Stimulated activated CD4-positive, alpha-beta T cell treated with anti-CD3 and anti-CD28 coated beads, TNF-alpha, amount 100 ng/mL, for 1 hour (primary cell): ENCODE data around the gene AIDA.
"Not testable (repeated sequence)": the region's sequence is repeated elsewhere in the genome, so short reads cannot be mapped to it uniquely, and the experiment has no call there.

Experiments
- DNase-seq, 3 donors: peaks; one replicate each; pipeline ENCODE4 v3.0.0-alpha.2; 2020; ENCODE audit warnings: low read depth in 3 of 3, low spot score in 1 of 3

The AIDA gene

GRCh38 chr1:222713091-222713961 lies 1.0 kb upstream of the AIDA start:
- DNase-seq = peak; percentile 71 to 80 (median 77)

GRCh38 chr1:222711319-222712252 lies 705 bp downstream of the AIDA start:
- DNase-seq = peak in 2 of 3 donors; percentile 22 to 40

- DNase-seq = no peak
Observed at GRCh38 chr1:222709700-222710153, 2.6 kb downstream of the AIDA start.

GRCh38 chr1:222706815-222707214 lies 5.5 kb downstream of the AIDA start:
- no peak for DNase-seq

- no peak for DNase-seq
Observed at GRCh38 chr1:222704260-222704659, 8.0 kb downstream of the AIDA start.

GRCh38 chr1:222702210-222702609 lies 10.1 kb downstream of the AIDA start:
- DNase-seq = no peak

GRCh38 chr1:222697826-222698225 lies 14.5 kb downstream of the AIDA start:
- no peak for DNase-seq

GRCh38 chr1:222697203-222697602 lies 15.1 kb downstream of the AIDA start:
- DNase-seq = no peak

GRCh38 chr1:222696741-222697140 lies 15.6 kb downstream of the AIDA start:
- DNase-seq = no peak

- no peak for DNase-seq
Observed at GRCh38 chr1:222694927-222695326, 17.4 kb downstream of the AIDA start.

GRCh38 chr1:222691016-222691415 lies 21.3 kb downstream of the AIDA start:
- DNase-seq = no peak

GRCh38 chr1:222680080-222680479 lies 32.2 kb downstream of the AIDA start:
- no peak for DNase-seq

GRCh38 chr1:222670110-222670509 lies 42.2 kb downstream of the AIDA start:
- no peak for DNase-seq

GRCh38 chr1:222669107-222669506 lies 43.2 kb downstream of the AIDA start:
- DNase-seq = not testable (repeated sequence)

- DNase-seq = not testable (repeated sequence)
Observed at GRCh38 chr1:222668184-222668583, 44.1 kb downstream of the AIDA start.

GRCh38 chr1:222665964-222666363 lies 46.3 kb downstream of the AIDA start:
- no peak for DNase-seq

- DNase-seq = no peak
Observed at GRCh38 chr1:222663431-222663934, 48.8 kb downstream of the AIDA start.

- no peak for DNase-seq
Observed at GRCh38 chr1:222657899-222658298, 54.4 kb downstream of the AIDA start.

GRCh38 chr1:222656391-222657155 lies 55.7 kb downstream of the AIDA start:
- DNase-seq = no peak

- peak; percentile 23 to 52 (median 46) for DNase-seq
Observed at GRCh38 chr1:222654849-222655248, 57.4 kb downstream of the AIDA start.
